ENCODE data around the gene IL31.

Gene IL31

GRCh38 chr12:122142857-122143256, 31.2 kb downstream of the IL31 start:
- no peak for TF ChIP-seq CTCF (conservative IDR thresholded peaks at IDR 0.05; ENCODE audit: low read depth, low read length)
- H3K4me3 ChIP-seq (ENCODE audit: low read length): no peak overlapping the region
- DNase-seq (ENCODE audit: low read depth): no peak

GRCh38 chr12:122141911-122142725, 31.9 kb downstream of the IL31 start:
- H3K4me3 ChIP-seq (ENCODE audit: low read length): no peak overlapping the region
- no peak for DNase-seq (ENCODE audit: low read depth)
- no peak for TF ChIP-seq CTCF (conservative IDR thresholded peaks at IDR 0.05; ENCODE audit: low read depth, low read length)

GRCh38 chr12:122140467-122141257, 33.4 kb downstream of the IL31 start:
- no peak for DNase-seq (ENCODE audit: low read depth)
- H3K4me3 ChIP-seq (ENCODE audit: low read length): no peak overlapping the region
- no peak for TF ChIP-seq CTCF (conservative IDR thresholded peaks at IDR 0.05; ENCODE audit: low read depth, low read length)

GRCh38 chr12:122139941-122140340, 34.1 kb downstream of the IL31 start:
- no peak for TF ChIP-seq CTCF (conservative IDR thresholded peaks at IDR 0.05; ENCODE audit: low read depth, low read length)
- H3K4me3 ChIP-seq (ENCODE audit: low read length): no peak overlapping the region

GRCh38 chr12:122139266-122139665, 34.8 kb downstream of the IL31 start:
- no peak for DNase-seq (ENCODE audit: low read depth)
- no peak overlapping the region for H3K4me3 ChIP-seq (ENCODE audit: low read length)
- no peak for TF ChIP-seq CTCF (conservative IDR thresholded peaks at IDR 0.05; ENCODE audit: low read depth, low read length)

More at GRCh38 chr12:122139941-122140340, 34.1 kb downstream of the IL31 start:
- DNase-seq (ENCODE audit: low read depth): no peak

GRCh38 chr12:122138616-122139015, 35.4 kb downstream of the IL31 start:
- no peak for TF ChIP-seq CTCF (conservative IDR thresholded peaks at IDR 0.05; ENCODE audit: low read depth, low read length)
- no peak for DNase-seq (ENCODE audit: low read depth)
- no peak overlapping the region for H3K4me3 ChIP-seq (ENCODE audit: low read length)
